ENCODE measurements around the gene EFCAB14. TPM values are rescaled to one million over a fixed set of nuclear protein-coding genes. Genes with fewer than 3 reads are reported as not detected.

Gene EFCAB14
- total RNA-seq, 1 donor from 2014 or later, result 44.7 TPM

DNA sequence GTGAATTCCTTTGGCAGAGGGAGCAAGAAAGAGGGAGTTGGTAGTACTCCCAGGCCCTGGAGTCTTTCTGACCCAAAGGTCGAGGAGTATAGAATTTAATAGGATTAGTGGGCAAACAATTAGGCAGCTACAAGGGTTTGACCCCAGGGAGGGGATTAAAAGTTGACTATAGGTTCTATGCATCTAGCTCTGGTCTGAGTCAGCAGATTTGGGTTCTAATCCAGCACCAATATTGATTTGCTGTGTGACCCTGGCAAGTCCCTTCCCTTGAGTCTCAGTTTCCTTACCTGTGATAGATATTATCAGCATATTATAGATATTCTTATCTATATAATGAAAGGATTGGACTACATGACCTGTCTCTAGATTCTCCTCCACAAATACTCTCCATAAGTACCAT, 35.1 kb upstream of the EFCAB14 start:
- Histone ChIP-seq H3K27me3 (no peaks in the 10 kb centered on the region), H3K27ac (peak overlapping the region; percentile 46), H3K9ac (no peak overlapping the region), H3K79me2 (ENCODE audit: low read depth) (no peaks in the 10 kb centered on the region), H3K36me3 (no peaks in the 10 kb centered on the region), H3K4me2 (no peak overlapping the region), H3K4me3 (no peak overlapping the region), H3K4me1 (peaks cover 23% of the 10 kb centered on the region), H3F3A (ENCODE audit: low read depth) (peaks cover 8% of the 10 kb centered on the region), H2AFZ (replicated peaks) (no peak overlapping the region), H3K9me3 (ENCODE audit: low read depth) (no peaks in the 10 kb centered on the region), H4K20me1 (ENCODE audit: low read depth) (no peaks in the 10 kb centered on the region)
- DNase-seq (ENCODE audit: low spot score), result peak; percentile 50
- H3K9me3 Mint-ChIP-seq, result no peaks in the 10 kb centered on the region
- no peak overlapping the region for H3K27ac Mint-ChIP-seq
- H3K27me3 Mint-ChIP-seq (ENCODE audit: insufficient read depth, low read depth), result peaks cover 16% of the 10 kb centered on the region
- peaks cover 29% of the 10 kb centered on the region for H3K4me1 Mint-ChIP-seq
- no peak overlapping the region for H3K4me3 Mint-ChIP-seq
- TF ChIP-seq EZH2 (IDR thresholded peaks at IDR 0.05) (no peak), EZH2phosphoT487 (IDR thresholded peaks at IDR 0.05) (no peak)
- TF ChIP-seq, protein P1, sequence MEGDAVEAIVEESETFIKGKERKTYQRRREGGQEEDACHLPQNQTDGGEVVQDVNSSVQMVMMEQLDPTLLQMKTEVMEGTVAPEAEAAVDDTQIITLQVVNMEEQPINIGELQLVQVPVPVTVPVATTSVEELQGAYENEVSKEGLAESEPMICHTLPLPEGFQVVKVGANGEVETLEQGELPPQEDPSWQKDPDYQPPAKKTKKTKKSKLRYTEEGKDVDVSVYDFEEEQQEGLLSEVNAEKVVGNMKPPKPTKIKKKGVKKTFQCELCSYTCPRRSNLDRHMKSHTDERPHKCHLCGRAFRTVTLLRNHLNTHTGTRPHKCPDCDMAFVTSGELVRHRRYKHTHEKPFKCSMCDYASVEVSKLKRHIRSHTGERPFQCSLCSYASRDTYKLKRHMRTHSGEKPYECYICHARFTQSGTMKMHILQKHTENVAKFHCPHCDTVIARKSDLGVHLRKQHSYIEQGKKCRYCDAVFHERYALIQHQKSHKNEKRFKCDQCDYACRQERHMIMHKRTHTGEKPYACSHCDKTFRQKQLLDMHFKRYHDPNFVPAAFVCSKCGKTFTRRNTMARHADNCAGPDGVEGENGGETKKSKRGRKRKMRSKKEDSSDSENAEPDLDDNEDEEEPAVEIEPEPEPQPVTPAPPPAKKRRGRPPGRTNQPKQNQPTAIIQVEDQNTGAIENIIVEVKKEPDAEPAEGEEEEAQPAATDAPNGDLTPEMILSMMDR (IDR thresholded peaks at IDR 0.05), result no peak
- H3K36me3 Mint-ChIP-seq, result no peaks in the 10 kb centered on the region

DNA sequence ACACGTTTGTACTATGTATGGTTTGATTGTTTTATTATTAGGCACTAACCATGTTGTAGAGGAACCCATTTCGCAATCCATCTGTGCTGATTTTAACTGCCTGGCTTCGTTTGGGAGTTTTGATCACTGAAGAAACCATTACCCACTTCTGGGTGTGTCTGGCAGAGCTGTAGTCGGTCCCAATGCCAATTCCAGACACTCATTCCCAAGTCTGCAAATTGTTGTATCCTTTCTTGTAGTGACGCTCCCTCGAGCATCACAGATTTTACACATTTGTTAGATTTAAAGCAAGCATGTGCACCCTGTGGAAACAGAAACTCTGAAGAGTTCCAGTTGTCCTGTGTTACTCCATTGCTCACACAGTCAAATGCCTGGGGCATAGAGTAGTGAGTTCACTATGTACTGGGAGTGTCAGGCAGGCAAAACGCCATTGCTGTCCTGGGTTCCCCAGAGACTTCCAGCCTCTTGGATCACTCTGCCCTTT, 31.0 kb upstream of the EFCAB14 start:
- Mint-ChIP-seq H3K27me3 (ENCODE audit: insufficient read depth, low read depth) (peaks cover 18% of the 10 kb centered on the region), H3K27ac (no peak overlapping the region), H3K9me3 (no peaks in the 10 kb centered on the region), H3K4me3 (no peak overlapping the region), H3K4me1 (peaks cover 6% of the 10 kb centered on the region), H3K36me3 (no peaks in the 10 kb centered on the region)
- no peaks in the 10 kb centered on the region for H3K36me3 ChIP-seq
- no peak overlapping the region for H2AFZ ChIP-seq (replicated peaks)
- DNase-seq (ENCODE audit: low spot score), result no peak
- H3K4me3 ChIP-seq, result no peak overlapping the region
- no peaks in the 10 kb centered on the region for H4K20me1 ChIP-seq (ENCODE audit: low read depth)
- H3K4me2 ChIP-seq, result no peak overlapping the region
- peaks cover 5% of the 10 kb centered on the region for H3K27me3 ChIP-seq
- no peak overlapping the region for H3K9ac ChIP-seq
- no peak overlapping the region for H3K27ac ChIP-seq
- TF ChIP-seq EZH2phosphoT487 (IDR thresholded peaks at IDR 0.05), result no peak
- TF ChIP-seq, protein P1 (IDR thresholded peaks at IDR 0.05), result no peak
- no peak for TF ChIP-seq EZH2 (IDR thresholded peaks at IDR 0.05)
- no peaks in the 10 kb centered on the region for H3K79me2 ChIP-seq (ENCODE audit: low read depth)
- H3K9me3 ChIP-seq (ENCODE audit: low read depth), result no peaks in the 10 kb centered on the region
- H3F3A ChIP-seq (ENCODE audit: low read depth), result peaks cover 8% of the 10 kb centered on the region
- peaks cover 4% of the 10 kb centered on the region for H3K4me1 ChIP-seq

DNA sequence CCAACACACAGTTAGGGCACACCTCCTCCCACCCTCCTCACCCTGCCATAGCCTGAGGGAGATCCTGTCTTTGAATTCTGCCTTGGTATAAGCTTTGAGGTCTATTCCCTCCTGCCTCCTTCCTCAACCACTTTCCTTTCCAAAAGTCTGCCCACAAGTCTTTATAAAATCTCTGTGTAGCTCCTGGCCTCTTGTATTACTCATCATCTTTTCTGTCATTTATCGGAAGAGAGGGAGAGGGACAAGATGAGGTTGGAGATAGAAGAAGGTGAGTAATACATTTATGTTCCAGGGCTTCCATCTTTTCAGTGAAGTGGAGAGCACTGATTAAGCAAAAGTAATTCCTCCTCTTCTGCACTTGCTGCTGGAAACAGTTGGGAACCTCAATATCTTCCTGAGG, 30.5 kb upstream of the EFCAB14 start:
- Histone ChIP-seq H3K4me3 (no peak overlapping the region), H3K9me3 (ENCODE audit: low read depth) (no peaks in the 10 kb centered on the region), H3K9ac (no peak overlapping the region), H3K27me3 (peaks cover 5% of the 10 kb centered on the region), H3K27ac (no peak overlapping the region), H3K4me1 (no peaks in the 10 kb centered on the region), H3K36me3 (no peaks in the 10 kb centered on the region), H4K20me1 (ENCODE audit: low read depth) (no peaks in the 10 kb centered on the region), H3K79me2 (ENCODE audit: low read depth) (no peaks in the 10 kb centered on the region), H3K4me2 (no peak overlapping the region), H3F3A (ENCODE audit: low read depth) (peaks cover 8% of the 10 kb centered on the region), H2AFZ (replicated peaks) (no peak overlapping the region)
- Mint-ChIP-seq H3K36me3 (no peaks in the 10 kb centered on the region), H3K4me1 (peaks cover 2% of the 10 kb centered on the region), H3K9me3 (no peaks in the 10 kb centered on the region), H3K27me3 (ENCODE audit: insufficient read depth, low read depth) (peaks cover 18% of the 10 kb centered on the region), H3K27ac (no peak overlapping the region), H3K4me3 (no peak overlapping the region)
- no peak for DNase-seq (ENCODE audit: low spot score)
- TF ChIP-seq, protein P1 (IDR thresholded peaks at IDR 0.05), result no peak
- TF ChIP-seq EZH2 (IDR thresholded peaks at IDR 0.05) (no peak), EZH2phosphoT487 (IDR thresholded peaks at IDR 0.05) (no peak)
